SH-SY5Y (cell line): ENCODE data around the gene MLLT6.

ENCODE experiments used
- GATA2 ChIP-seq: IDR thresholded peaks from 2 replicates; pipeline ENCODE4 v1.6.1; 2011; ENCODE audit warnings: mild to moderate bottlenecking, low read depth, low read length
- GATA3 ChIP-seq: IDR thresholded peaks from 2 replicates; pipeline ENCODE4 v1.6.1; 2011; ENCODE audit warnings: low read depth, mild to moderate bottlenecking, low read length, moderate library complexity

The MLLT6 gene

DNA sequence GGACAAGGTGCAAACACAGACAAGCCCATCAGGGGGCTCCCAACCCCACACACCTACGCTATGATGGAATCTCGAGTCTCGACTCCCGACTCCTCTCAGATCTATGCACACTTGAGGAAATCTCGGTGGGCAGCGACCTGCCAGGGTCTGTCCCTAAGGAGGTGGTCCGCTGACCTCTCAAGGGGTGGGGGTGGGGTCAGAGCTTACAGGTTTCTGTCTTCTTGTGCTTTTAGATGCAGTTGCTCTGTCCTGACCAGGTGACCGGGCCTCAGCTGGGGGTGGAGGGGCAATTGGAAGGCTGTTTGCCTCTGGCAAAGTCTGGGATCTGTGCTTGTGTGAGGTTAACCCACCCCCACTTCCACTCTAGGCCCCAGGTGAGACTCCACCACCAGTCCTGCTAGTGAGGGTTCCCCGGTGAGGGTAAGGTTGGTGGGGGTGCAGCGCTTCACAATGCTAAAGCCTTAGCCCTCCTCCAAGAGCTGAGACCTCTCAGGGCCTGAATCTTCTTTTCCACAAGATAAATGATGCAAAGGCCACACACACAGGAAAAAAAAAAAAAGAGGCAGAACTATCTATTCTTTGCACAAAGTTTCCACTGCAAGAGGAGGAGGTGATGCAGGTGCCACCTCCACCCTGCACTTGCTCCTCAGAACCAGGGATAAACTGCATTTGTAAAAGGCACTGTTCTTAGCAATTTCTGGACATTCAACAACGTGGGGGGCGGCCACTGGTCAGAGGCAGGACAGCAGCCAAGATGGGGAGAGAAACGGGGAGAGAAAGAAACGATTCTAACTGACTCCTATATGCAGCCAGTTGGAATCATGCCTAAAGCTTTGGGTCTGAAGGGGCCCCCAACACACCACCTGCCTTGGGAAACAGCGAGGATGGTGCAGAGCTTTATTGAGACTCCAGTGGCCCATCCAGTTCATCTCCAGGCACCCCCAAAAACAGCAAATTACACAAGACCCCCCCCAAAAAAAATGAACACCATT lies 29.2 kb downstream of the MLLT6 start:
- no peak for TF ChIP-seq GATA3
- TF ChIP-seq GATA2: no peak

GRCh38 chr17:38735161-38735997 lies 30.3 kb downstream of the MLLT6 start:
- TF ChIP-seq GATA2 (no peak), GATA3 (no peak)

GRCh38 chr17:38738007-38738662 lies 33.1 kb downstream of the MLLT6 start:
- TF ChIP-seq GATA2: no peak
- TF ChIP-seq GATA3: no peak

DNA sequence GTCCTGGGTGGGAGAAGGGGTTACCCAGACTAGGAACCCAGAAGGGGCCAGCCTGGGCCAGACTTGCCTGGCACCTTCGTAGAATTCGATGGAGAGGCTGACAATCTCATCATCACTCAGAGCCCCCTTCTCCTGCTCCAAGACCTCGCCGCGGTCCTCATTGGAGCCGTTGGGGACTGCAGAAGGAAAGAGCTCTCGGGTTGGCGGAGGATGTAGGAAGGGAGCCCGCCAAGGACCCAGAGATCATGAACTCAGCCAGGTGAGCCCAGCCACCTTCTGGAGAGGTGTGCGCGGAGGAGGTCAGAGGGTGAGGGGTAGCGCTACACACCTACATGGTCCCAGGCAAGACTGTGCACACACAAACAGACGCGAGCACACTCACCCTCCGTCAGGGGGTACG lies 33.6 kb downstream of the MLLT6 start:
- TF ChIP-seq GATA2 (no peak), GATA3 (no peak)

- TF ChIP-seq GATA2 (no peak), GATA3 (no peak)
Observed at GRCh38 chr17:38739305-38739704, 34.2 kb downstream of the MLLT6 start.

DNA sequence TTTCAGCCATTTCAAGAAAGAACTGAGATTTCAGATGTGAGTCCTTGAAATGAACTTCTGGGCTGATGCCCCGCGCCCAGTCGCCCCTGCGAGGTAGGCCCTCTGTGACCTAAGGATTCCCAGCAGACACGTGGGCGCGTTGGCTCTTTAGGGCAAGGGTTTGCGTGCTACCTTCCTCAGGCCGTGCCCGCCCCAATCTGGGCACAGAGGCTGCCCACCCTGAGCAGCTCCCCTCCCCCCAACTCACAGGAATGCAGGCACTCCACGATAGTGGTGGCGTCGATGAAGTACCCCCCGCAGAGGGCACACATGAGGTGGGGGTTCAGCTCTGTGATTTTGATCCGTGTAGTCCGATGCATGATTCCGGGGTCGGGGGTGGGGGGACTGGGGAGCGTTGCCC lies 35.0 kb downstream of the MLLT6 start:
- TF ChIP-seq GATA2 (no peak), GATA3 (no peak)

DNA sequence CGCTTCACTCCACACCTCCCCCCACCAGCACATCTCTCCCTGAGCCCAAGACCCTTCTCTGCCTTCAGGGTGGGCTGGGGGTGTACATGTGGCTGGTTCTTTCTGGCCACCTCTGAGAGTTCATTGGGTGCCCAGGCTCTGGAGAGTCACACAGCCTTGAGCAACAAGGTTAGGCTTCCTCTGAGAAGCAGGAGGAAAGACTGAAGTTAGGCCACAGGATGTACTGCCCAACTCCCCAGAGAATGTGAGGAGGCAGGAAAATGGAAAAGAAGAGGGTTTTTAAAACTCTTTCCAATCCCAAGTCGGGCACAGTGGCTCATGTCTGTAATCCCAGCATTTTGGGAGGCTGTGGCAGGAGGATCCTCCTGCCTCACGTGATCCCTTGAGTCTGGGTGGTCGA lies 35.7 kb downstream of the MLLT6 start:
- TF ChIP-seq GATA3 (no peak), GATA2 (no peak)

DNA sequence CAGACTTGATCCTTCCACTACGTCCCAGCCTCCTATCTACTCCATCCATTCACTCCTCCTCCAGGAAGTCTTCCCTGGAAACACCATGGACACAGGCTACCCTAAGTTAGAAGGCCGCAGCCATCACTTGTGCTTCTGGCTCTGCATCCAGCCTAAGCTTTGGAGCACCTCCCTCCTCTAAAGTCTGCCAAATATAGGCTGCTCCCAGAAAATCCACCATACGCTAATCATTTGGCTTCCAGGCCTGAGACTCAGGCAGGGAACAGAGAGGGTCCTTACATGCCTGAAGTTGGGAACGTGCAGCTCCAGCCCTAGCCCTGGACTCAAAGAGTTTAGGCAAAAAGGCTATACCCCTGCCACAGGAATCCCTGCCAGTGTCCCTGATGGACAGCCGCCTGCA lies 36.4 kb downstream of the MLLT6 start:
- no peak for TF ChIP-seq GATA2
- no peak for TF ChIP-seq GATA3

- TF ChIP-seq GATA3 (no peak), GATA2 (no peak)
Observed at GRCh38 chr17:38741921-38742410, 36.9 kb downstream of the MLLT6 start.

DNA sequence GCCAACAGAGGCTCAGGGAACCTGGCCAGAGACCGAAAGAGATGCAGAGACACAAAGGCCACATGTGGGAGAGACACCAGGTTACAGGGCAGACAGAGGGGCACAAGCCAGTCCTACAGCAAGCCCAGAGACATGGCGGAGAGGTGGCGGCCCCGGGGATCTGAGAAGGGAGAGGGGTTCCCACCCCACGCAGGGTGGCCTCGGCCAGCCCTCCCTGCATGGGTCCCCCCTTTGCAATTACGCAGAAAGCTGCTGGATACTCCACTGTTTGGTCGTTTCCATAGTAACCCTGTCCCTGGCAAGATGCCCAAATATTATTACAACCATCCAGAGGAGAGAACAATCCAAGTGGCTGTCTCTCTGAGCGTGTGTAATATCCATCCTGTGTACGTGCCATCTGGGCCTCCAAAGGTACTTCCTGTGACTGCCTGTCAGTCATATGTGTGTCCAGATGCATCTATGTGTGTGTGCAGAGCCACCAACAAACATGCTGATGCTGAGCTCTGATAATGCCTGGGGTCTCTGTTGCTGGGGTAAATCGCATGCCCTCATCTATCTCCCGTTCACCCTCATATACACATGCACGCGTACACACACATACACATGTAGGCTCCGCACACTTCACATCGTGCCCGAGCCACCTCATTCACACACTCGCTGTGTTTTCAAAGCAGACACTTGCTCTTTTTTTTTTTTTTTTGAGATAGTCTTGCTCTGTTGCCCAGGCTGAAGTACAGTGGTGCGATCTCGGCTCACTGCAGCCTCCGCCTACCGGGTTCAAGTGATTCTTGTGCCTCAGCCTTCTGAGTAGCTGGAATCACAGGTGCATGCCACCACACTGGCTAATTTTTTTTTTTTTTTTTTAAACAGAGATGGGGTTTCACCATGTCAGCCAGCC lies 37.6 kb downstream of the MLLT6 start:
- TF ChIP-seq GATA3: no peak
- peak; percentile 95 for TF ChIP-seq GATA2

DNA sequence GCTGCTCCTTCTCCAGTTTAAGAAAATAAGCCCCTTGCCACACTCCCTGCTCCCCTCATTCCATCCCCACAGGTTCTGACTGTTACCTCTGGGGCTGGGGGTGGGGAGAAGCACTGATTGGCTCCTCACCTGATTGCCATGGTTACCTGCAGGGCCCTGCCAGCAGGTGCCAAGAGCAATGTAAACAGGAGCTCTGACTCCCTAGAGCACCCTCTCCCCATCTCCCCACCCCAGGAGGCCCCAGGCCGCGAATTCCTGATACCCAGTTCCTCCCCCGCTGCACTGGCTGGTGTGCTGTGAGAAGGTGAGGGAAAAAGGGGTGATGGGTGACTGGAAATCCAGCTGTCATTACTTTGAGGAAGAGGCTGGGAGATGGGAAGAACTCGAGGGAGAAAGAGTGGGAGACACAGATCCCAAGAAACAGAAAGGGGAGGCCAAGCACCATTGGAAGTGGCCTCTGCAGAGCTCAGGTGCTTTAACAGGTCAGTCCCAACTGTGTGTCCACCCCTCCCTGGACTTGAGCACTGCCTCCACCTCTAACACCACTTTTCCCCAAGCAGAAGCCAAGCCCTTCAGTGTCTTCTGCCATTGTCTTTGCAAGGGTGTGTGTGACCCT lies 38.6 kb downstream of the MLLT6 start:
- TF ChIP-seq GATA3: no peak
- TF ChIP-seq GATA2: no peak

GRCh38 chr17:38745545-38745944 lies 40.5 kb downstream of the MLLT6 start:
- TF ChIP-seq GATA2: no peak
- TF ChIP-seq GATA3: no peak
